K562 (cell line): ENCODE data around the gene RNFT2. TPM values are rescaled to one million over a fixed set of nuclear protein-coding genes. Genes with fewer than 3 reads are reported as not detected.

Source experiments
- AFF4 ChIP-seq: sonication (generic); formaldehyde crosslinking; IDR thresholded peaks from 2 replicates; pipeline ENCODE4 v1.8.0; 2023; ENCODE audit warnings: mild to moderate bottlenecking, missing genetic modification reagents
- CBX8 ChIP-seq: fragments of 200-600 bp; sonication (generic); IDR thresholded peaks from 2 replicates; pipeline ENCODE4 v1.6.1; 2012; ENCODE audit warnings: borderline replicate concordance, mixed run types, low read depth, mild to moderate bottlenecking, moderate library complexity, mixed read lengths, low read length, control low read depth, inconsistent platforms; ENCODE audit not compliant: poor library complexity, severe bottlenecking; ENCODE audit errors: extremely low read depth
- ELK3 ChIP-seq: fragments of 450-650 bp; formaldehyde crosslinking; IDR thresholded peaks from 2 replicates; pipeline ENCODE4 v1.4.0; 2020; ENCODE audit warnings: mild to moderate bottlenecking
- ESRRA ChIP-seq: fragments of 450-650 bp; IDR thresholded peaks from 2 replicates; pipeline ENCODE4 v1.6.1; 2014; ENCODE audit warnings: low read depth, mild to moderate bottlenecking, moderate library complexity, borderline replicate concordance
- HMBOX1 ChIP-seq: sonication (generic); IDR thresholded peaks from 2 replicates; pipeline ENCODE4 v1.6.1; 2016
- ILF3 ChIP-seq: fragments of 450-650 bp; IDR thresholded peaks from 2 replicates; pipeline ENCODE4 v1.6.1; 2018; ENCODE audit warnings: antibody characterized with exemption, mild to moderate bottlenecking, moderate library complexity, borderline replicate concordance
- ILK ChIP-seq: fragments of 450-650 bp; IDR thresholded peaks from 2 replicates; pipeline ENCODE4 v1.6.1; 2016; ENCODE audit warnings: missing genetic modification characterization, low read depth, mild to moderate bottlenecking, missing compliant biosample characterization, moderate library complexity, borderline replicate concordance
- MCM3 ChIP-seq: fragments of 450-650 bp; IDR thresholded peaks from 2 replicates; pipeline ENCODE4 v1.6.1; 2016
- MIER1 ChIP-seq: fragments of 450-650 bp; IDR thresholded peaks from 2 replicates; pipeline ENCODE4 v1.6.1; 2016; ENCODE audit warnings: antibody characterized with exemption, mild to moderate bottlenecking, low read depth
- NR1H2 ChIP-seq: sonication (generic); formaldehyde crosslinking; IDR thresholded peaks from 2 replicates; pipeline ENCODE4 v1.4.0; 2020; ENCODE audit warnings: mild to moderate bottlenecking, missing genetic modification reagents
- PBX2 ChIP-seq, 2 experiments: IDR thresholded peaks in 1 of 2; conservative IDR thresholded peaks in 1 of 2; 2 replicates each; pipeline ENCODE4 v1.6.1; 2016; ENCODE audit warnings: low read depth in 2 of 2, mild to moderate bottlenecking in 1 of 2, missing compliant biosample characterization in 1 of 2, missing genetic modification characterization in 1 of 2, moderate library complexity in 1 of 2
- ZBTB1 ChIP-seq: sonication (generic); formaldehyde crosslinking; IDR thresholded peaks from 2 replicates; pipeline ENCODE4 v1.8.1; 2023; ENCODE audit warnings: missing genetic modification reagents, low read depth, mild to moderate bottlenecking, borderline replicate concordance
- polyA plus RNA-seq, 8 experiments: library from polyadenylated mRNA; depleted of rRNA in 4 of 8; stranded (reverse) in 5 of 8; unstranded in 3 of 8; fragments of >200 nt; fragmentation: Nextera tagmentation in 2 of 8; fragmentation: Illumina TruSeq in 1 of 8; extraction: Ambion mirVana in 2 of 8; extraction: Trizol in 1 of 8; gene quantifications; 2 replicates each; pipeline versions ENCODE4 v1.2.1 to v1.2.3, GENCODE V29; 2011 to 2014; ENCODE audit warnings: inconsistent platforms in 1 of 8, missing spikeins in 1 of 8
- total RNA-seq, 7 experiments: library from RNA; depleted of rRNA in 6 of 7; stranded (reverse); fragments of >200 nt in 6 of 7; fragmentation: Illumina TruSeq in 2 of 7; extraction: Trizol in 2 of 7; gene quantifications; 2 replicates each; pipeline versions ENCODE4 v1.2.1 to v1.2.3, GENCODE V29; 2011 to 2021; ENCODE audit warnings: low replicate concordance in 1 of 7

Gene RNFT2
- total and polyA plus RNA-seq, 9 of the 15 experiments (the other 6 are each of a cell fraction or from before 2014, with no cell fraction given), result 3.6 to 26.3 (median 9.5) TPM

- TF ChIP-seq PBX2 (CRISPR knock-in tag; IDR thresholded peaks at IDR 0.05; ENCODE audit: low read depth) (no peak), PBX2 (tag; conservative IDR thresholded peaks at IDR 0.05; ENCODE audit: low read depth) (no peak), ESRRA (peak; percentile 81), HMBOX1 (no peak), NR1H2 (CRISPR knock-in tag) (no peak), MCM3 (no peak), MIER1 (0 out of 2 replicates have a peak, but pooled peaks have one; percentile 10), ILK (tag) (no peak), CBX8 (no peak), ILF3 (no peak), ELK3 (no peak), ZBTB1 (peak; percentile 26; the same call in 1 of the 2 replicates), AFF4 (CRISPR knock-in tag) (peak; percentile 62; the same call in 1 of the 2 replicates)
- TF ChIP-seq, all 486 proteins: peak for 9
These were observed 80.3 kb downstream of the RNFT2 start (continued) for GRCh38 chr12:116818341-116818856.
